ENCODE measurements around the gene UMAD1. TPM values are rescaled to one million over a fixed set of nuclear protein-coding genes. Genes with fewer than 3 reads are reported as not detected.

Gene UMAD1
- total and polyA plus RNA-seq, 2 donors (not counting 3 experiments of a cell fraction or from before 2014, with no cell fraction given), result 5.6 to 6.6 TPM

GRCh38 chr7:7916064-7916463 is 275.5 kb downstream of the UMAD1 start:
- ChIA-PET CTCF (no interaction called here), POLR2A (no interaction called here)
- Histone ChIP-seq H3K27me3 (ENCODE audit: control insufficient read depth in 2 of 2, insufficient read depth in 2 of 2, low read length in 2 of 2) (no peaks in the 10 kb centered on the region), H3K4me1 (ENCODE audit: control insufficient read depth, extremely low read depth, insufficient read depth, low read length) (no peaks in the 10 kb centered on the region), H2AFZ (ENCODE audit: low read depth, low read length) (no peak overlapping the region), H3K4me3 (replicated peaks in 1 of 3; ENCODE audit: insufficient read depth in 1 of 3, low read depth in 1 of 3, low read length in 3 of 3) (no peak overlapping the region), H4K20me1 (replicated peaks; ENCODE audit: control insufficient read depth, extremely low read depth, insufficient read depth, low read length) (no peaks in the 10 kb centered on the region), H3K27ac (ENCODE audit: insufficient read depth, low read depth, low read length) (no peak overlapping the region), H3K9me3 (replicated peaks; ENCODE audit: control insufficient read depth, insufficient read depth, low read length) (no peaks in the 10 kb centered on the region), H3K9me1 (replicated peaks; ENCODE audit: control insufficient read depth, extremely low read depth, insufficient read depth, low read length) (no peaks in the 10 kb centered on the region), H3K79me2 (ENCODE audit: control insufficient read depth, insufficient read depth, low read length) (no peaks in the 10 kb centered on the region), H3K9ac (replicated peaks; ENCODE audit: extremely low read depth, insufficient read depth, low read length) (no peak overlapping the region), H3K36me3 (ENCODE audit: control insufficient read depth in 2 of 2, extremely low read depth in 1 of 2, insufficient read depth in 2 of 2, low read length in 2 of 2) (no peaks in the 10 kb centered on the region), H3K4me2 (ENCODE audit: insufficient read depth, low read length) (no peak overlapping the region)
- FAIRE-seq (no peak), DNase-seq (ENCODE audit: low read depth, low spot score) (no peak)
- BruUV-seq (replicated peaks), result no TSS peak
- no peak for TF ChIP-seq POLR2AphosphoS5 (IDR thresholded peaks at IDR 0.05; ENCODE audit: insufficient read depth, low read depth, low read length)
- TF ChIP-seq JUN (IDR thresholded peaks at IDR 0.05; ENCODE audit: borderline replicate concordance, insufficient read depth, insufficient read length, low read depth), result no peak
- TF ChIP-seq, protein P1, sequence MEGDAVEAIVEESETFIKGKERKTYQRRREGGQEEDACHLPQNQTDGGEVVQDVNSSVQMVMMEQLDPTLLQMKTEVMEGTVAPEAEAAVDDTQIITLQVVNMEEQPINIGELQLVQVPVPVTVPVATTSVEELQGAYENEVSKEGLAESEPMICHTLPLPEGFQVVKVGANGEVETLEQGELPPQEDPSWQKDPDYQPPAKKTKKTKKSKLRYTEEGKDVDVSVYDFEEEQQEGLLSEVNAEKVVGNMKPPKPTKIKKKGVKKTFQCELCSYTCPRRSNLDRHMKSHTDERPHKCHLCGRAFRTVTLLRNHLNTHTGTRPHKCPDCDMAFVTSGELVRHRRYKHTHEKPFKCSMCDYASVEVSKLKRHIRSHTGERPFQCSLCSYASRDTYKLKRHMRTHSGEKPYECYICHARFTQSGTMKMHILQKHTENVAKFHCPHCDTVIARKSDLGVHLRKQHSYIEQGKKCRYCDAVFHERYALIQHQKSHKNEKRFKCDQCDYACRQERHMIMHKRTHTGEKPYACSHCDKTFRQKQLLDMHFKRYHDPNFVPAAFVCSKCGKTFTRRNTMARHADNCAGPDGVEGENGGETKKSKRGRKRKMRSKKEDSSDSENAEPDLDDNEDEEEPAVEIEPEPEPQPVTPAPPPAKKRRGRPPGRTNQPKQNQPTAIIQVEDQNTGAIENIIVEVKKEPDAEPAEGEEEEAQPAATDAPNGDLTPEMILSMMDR (IDR thresholded peaks at IDR 0.05; ENCODE audit: extremely low read depth in 1 of 2, insufficient read depth in 1 of 2, low read depth in 1 of 2, low read length in 2 of 2), result no peak
- TF ChIP-seq FOS (IDR thresholded peaks at IDR 0.05; ENCODE audit: borderline replicate concordance, insufficient read depth, low read length), result no peak
- no peak for TF ChIP-seq MYC (IDR thresholded peaks at IDR 0.05; ENCODE audit: low read depth, low read length)
- TF ChIP-seq POLR2A (IDR thresholded peaks at IDR 0.05; ENCODE audit: low read depth, low read length), result no peak
- TF ChIP-seq, protein P2, sequence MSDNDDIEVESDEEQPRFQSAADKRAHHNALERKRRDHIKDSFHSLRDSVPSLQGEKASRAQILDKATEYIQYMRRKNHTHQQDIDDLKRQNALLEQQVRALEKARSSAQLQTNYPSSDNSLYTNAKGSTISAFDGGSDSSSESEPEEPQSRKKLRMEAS (IDR thresholded peaks at IDR 0.05; ENCODE audit: insufficient read depth, insufficient read length), result no peak
- no peak for TF ChIP-seq GATA2 (IDR thresholded peaks at IDR 0.05; ENCODE audit: insufficient read depth, insufficient read length, low read depth, low read length)
- TF ChIP-seq EZH2 (IDR thresholded peaks at IDR 0.05; ENCODE audit: borderline replicate concordance, low read depth, low read length, severe bottlenecking), result no peak
- intact Hi-C loops (cut with micrococcal nuclease), result no loop called here
- dilution Hi-C loops (cut with MboI; ENCODE audit: extremely low pct_ligation_motif_present, low sequenced_read_pairs), result no loop called here
